K562 (cell line): Measurements from ENCODE around the gene IPO7. TPM values are rescaled to one million over a fixed set of nuclear protein-coding genes. Genes with fewer than 3 reads are reported as not detected.

ENCODE experiments used
- ATAC-seq: fragments of 200-7000 bp; cut with Tn5 transposase; 3 replicates; pipeline ENCODE4 v1.9.1; 2020; ENCODE audit warnings: moderate library complexity
- BruUV-seq: library from RNA; stranded (reverse); fragments of 400-500 nt; replicated peaks from 2 replicates; lab custom pipeline; 2021; lab: Mats Ljungman, UMichigan
- CTCF ChIA-PET: fragments of 300-600 bp; formaldehyde crosslinking; extraction: SDS; loops from one replicate; lab custom pipeline; 2021; ENCODE audit warnings: low intra/inter-chr PET ratio; lab: Yijun Ruan, JAX
- POLR2A ChIA-PET: fragments of 300-600, 350-650 bp; sonication (Branson Sonifier 250); formaldehyde crosslinking; extraction: SDS; loops from one replicate; lab custom pipeline; 2021; ENCODE audit warnings: antibody characterized with exemption, inconsistent platforms; lab: Yijun Ruan, JAX
- DNase-seq, 4 experiments: peaks; one replicate each; pipeline versions ENCODE4 v3.0.0 to v3.0.0-alpha.2; 2011 to 2018; ENCODE audit warnings: low spot score in 3 of 4, mixed read lengths in 3 of 4; ENCODE audit errors: extremely low read depth in 1 of 4
- FAIRE-seq: peaks from 2 replicates; lab custom pipeline; 2011; peaks lifted over from hg19 to GRCh38; lab: Jason Lieb, UNC
- H2AFZ ChIP-seq: 2 replicates; pipeline ENCODE4 v1.6.0; 2011; ENCODE audit warnings: low read depth, low read length, control low read depth, inconsistent platforms
- H3K27ac ChIP-seq: fragments of 200-600 bp; 3 replicates; pipeline ENCODE4 v1.8.0; 2011; ENCODE audit warnings: low read depth, mild to moderate bottlenecking, control low read depth, inconsistent platforms, low read length, moderate library complexity, mixed read lengths; ENCODE audit errors: extremely low read depth
- H3K27me3 ChIP-seq, 2 experiments: fragments of 300-600 bp in 1 of 2; 2 replicates in 1 of 2; 3 replicates in 1 of 2; pipeline versions ENCODE4 v1.6.0 to v1.8.0; 2011; ENCODE audit warnings: inconsistent platforms in 2 of 2, low read length in 2 of 2, mild to moderate bottlenecking in 1 of 2, mixed read lengths in 1 of 2, moderate library complexity in 1 of 2; ENCODE audit not compliant: control insufficient read depth in 2 of 2, insufficient read depth in 2 of 2
- H3K36me3 ChIP-seq: fragments of 300-600 bp; 3 replicates; pipeline ENCODE4 v1.8.0; 2011; ENCODE audit warnings: mild to moderate bottlenecking, low read length, inconsistent platforms; ENCODE audit not compliant: control insufficient read depth, insufficient read depth
- H3K4me1 ChIP-seq, 2 experiments: fragments of 200-600 bp in 1 of 2; replicated peaks in 1 of 2; 2 replicates in 1 of 2; 3 replicates in 1 of 2; pipeline versions ENCODE4 v1.5.1 to v1.8.0; 2011; ENCODE audit warnings: inconsistent platforms in 2 of 2, low read length in 2 of 2, mild to moderate bottlenecking in 1 of 2, mixed read lengths in 1 of 2, moderate library complexity in 1 of 2; ENCODE audit not compliant: control insufficient read depth in 2 of 2, insufficient read depth in 2 of 2
- H3K4me2 ChIP-seq: 2 replicates; pipeline ENCODE4 v1.6.1; 2011; ENCODE audit warnings: low read length, control low read depth, inconsistent platforms, mixed read lengths; ENCODE audit not compliant: insufficient read depth
- H3K4me3 ChIP-seq: fragments of 200-600 bp; sonication (generic), shearing (Covaris generic); 2 replicates; pipeline ENCODE4 v1.5.1; 2016; ENCODE audit warnings: control low read depth, inconsistent platforms
- H3K79me2 ChIP-seq: fragments of 200-600 bp; 3 replicates; pipeline ENCODE4 v1.8.0; 2011; ENCODE audit warnings: low read length, inconsistent platforms; ENCODE audit not compliant: control insufficient read depth, insufficient read depth
- H3K9ac ChIP-seq, 2 experiments: 2 replicates each; pipeline versions ENCODE4 v1.6.0 to v1.6.1; 2011; ENCODE audit warnings: low read depth in 2 of 2, low read length in 2 of 2, control low read depth in 1 of 2, inconsistent platforms in 1 of 2, mild to moderate bottlenecking in 1 of 2, mixed read lengths in 1 of 2; ENCODE audit not compliant: insufficient read depth in 1 of 2
- H3K9me1 ChIP-seq: one replicate; pipeline ENCODE4 v1.6.0; 2011; ENCODE audit warnings: inconsistent platforms, mild to moderate bottlenecking, low read length, moderate library complexity; ENCODE audit not compliant: control insufficient read depth, insufficient read depth
- H3K9me3 ChIP-seq: replicated peaks from 2 replicates; pipeline ENCODE4 v1.5.1; 2011; ENCODE audit warnings: low read depth, low read length, inconsistent platforms; ENCODE audit not compliant: control insufficient read depth, insufficient read depth
- H4K20me1 ChIP-seq: replicated peaks from 2 replicates; pipeline ENCODE4 v1.6.1; 2011; ENCODE audit warnings: low read length, inconsistent platforms, mixed read lengths; ENCODE audit not compliant: control insufficient read depth, insufficient read depth
- EGR1 ChIP-seq: fragments of 450-650 bp; conservative IDR thresholded peaks from 2 replicates; pipeline ENCODE4 v1.6.1; 2017; ENCODE audit warnings: mild to moderate bottlenecking
- LEF1 ChIP-seq: fragments of 450-650 bp; IDR thresholded peaks from 2 replicates; pipeline ENCODE4 v1.6.1; 2016; ENCODE audit warnings: mild to moderate bottlenecking
- MCM3 ChIP-seq: fragments of 450-650 bp; IDR thresholded peaks from 2 replicates; pipeline ENCODE4 v1.6.1; 2016
- NCOA6 ChIP-seq: fragments of 450-650 bp; IDR thresholded peaks from 2 replicates; pipeline ENCODE4 v1.6.1; 2017; ENCODE audit warnings: mild to moderate bottlenecking
- PHB2 ChIP-seq: fragments of 450-650 bp; IDR thresholded peaks from 2 replicates; pipeline ENCODE4 v1.6.1; 2017; ENCODE audit warnings: low read depth
- RAD51 ChIP-seq: fragments of 450-650 bp; IDR thresholded peaks from 2 replicates; pipeline ENCODE4 v1.7.1; 2016; ENCODE audit warnings: low read depth, mild to moderate bottlenecking, borderline replicate concordance
- RBM25 ChIP-seq: fragments of 200-400 bp; formaldehyde crosslinking; IDR thresholded peaks from 2 replicates; pipeline ENCODE4 v1.6.1; 2018; ENCODE audit warnings: low read length, low read depth, moderate library complexity; ENCODE audit not compliant: severe bottlenecking
- RCOR1 ChIP-seq, 2 experiments: IDR thresholded peaks; 2 replicates each; pipeline ENCODE4 v1.6.1; 2012; ENCODE audit warnings: low read depth in 2 of 2, low read length in 2 of 2, borderline replicate concordance in 1 of 2, improper control_type of control experiment in 1 of 2
- WHSC1 ChIP-seq: IDR thresholded peaks from one replicate; pipeline ENCODE4 v1.6.1; 2012; ENCODE audit warnings: low read length, control low read depth, inconsistent platforms
- ZNF444 ChIP-seq: fragments of 250-450 bp; sonication (Bioruptor Pico); IDR thresholded peaks from 2 replicates; pipeline ENCODE4 v1.4.0; 2020; ENCODE audit warnings: mild to moderate bottlenecking, moderate library complexity
- ZNF511 ChIP-seq: sonication (generic); formaldehyde crosslinking; IDR thresholded peaks from 2 replicates; pipeline ENCODE4 v1.8.0; 2022; ENCODE audit warnings: mild to moderate bottlenecking, missing genetic modification reagents
- ZNF583 ChIP-seq: fragments of 250-450 bp; sonication (Bioruptor Pico); IDR thresholded peaks from 2 replicates; pipeline ENCODE4 v1.4.0; 2020
- WGBS: fragments of 100-300 bp; shearing (Covaris generic); methylation state at CpG from one replicate; pipeline ENCODE4 v1.1.6; 2016; ENCODE audit warnings: low coverage, mixed read lengths; ENCODE audit not compliant: insufficient coverage; ENCODE audit errors: missing lambda C conversion rate; 5-methylcytosine and 5-hydroxymethylcytosine counted together
- in situ Hi-C: fragments of 300-500 bp; cut with MboI; formaldehyde crosslinking; loops from 4 replicates; pipeline ENCODE4 v1.15.0; 2018; ENCODE audit warnings: inconsistent platforms, mixed read lengths
- intact Hi-C: fragments of 100-400 bp; cut with micrococcal nuclease; formaldehyde crosslinking; loops from 2 replicates; pipeline ENCODE4 v1.14.2; 2022
- polyA plus RNA-seq, 8 experiments: library from polyadenylated mRNA; depleted of rRNA in 4 of 8; stranded (reverse) in 5 of 8; unstranded in 3 of 8; fragments of >200 nt; fragmentation: Nextera tagmentation in 2 of 8; fragmentation: Illumina TruSeq in 1 of 8; extraction: Ambion mirVana in 2 of 8; extraction: Trizol in 1 of 8; gene quantifications; 2 replicates each; pipeline versions ENCODE4 v1.2.1 to v1.2.3, GENCODE V29; 2011 to 2014; ENCODE audit warnings: inconsistent platforms in 1 of 8, missing spikeins in 1 of 8
- total RNA-seq, 7 experiments: library from RNA; depleted of rRNA in 6 of 7; stranded (reverse); fragments of >200 nt in 6 of 7; fragmentation: Illumina TruSeq in 2 of 7; extraction: Trizol in 2 of 7; gene quantifications; 2 replicates each; pipeline versions ENCODE4 v1.2.1 to v1.2.3, GENCODE V29; 2011 to 2021; ENCODE audit warnings: low replicate concordance in 1 of 7
- TF ChIP-seq, protein P1 (sequence below): fragments of 250-450 bp; sonication (Bioruptor Pico); IDR thresholded peaks from 2 replicates; pipeline ENCODE4 v1.8.0; 2021; ENCODE audit warnings: moderate library complexity, mild to moderate bottlenecking, inconsistent platforms
- TF ChIP-seq, protein P2 (sequence below): fragments of 250-450 bp; sonication (Bioruptor Pico); IDR thresholded peaks from 2 replicates; pipeline ENCODE4 v1.5.0; 2021; ENCODE audit warnings: mild to moderate bottlenecking, moderate library complexity
- TF ChIP-seq, protein P3 (sequence below): sonication (generic); formaldehyde crosslinking; IDR thresholded peaks from 2 replicates; pipeline ENCODE4 v1.8.1; 2023; ENCODE audit warnings: mild to moderate bottlenecking, missing genetic modification reagents

IPO7 gene
- total and polyA plus RNA-seq, 9 of the 15 experiments (the other 6 are each of a cell fraction or from before 2014, with no cell fraction given), result 23.6 to 138 (median 110) TPM

DNA sequence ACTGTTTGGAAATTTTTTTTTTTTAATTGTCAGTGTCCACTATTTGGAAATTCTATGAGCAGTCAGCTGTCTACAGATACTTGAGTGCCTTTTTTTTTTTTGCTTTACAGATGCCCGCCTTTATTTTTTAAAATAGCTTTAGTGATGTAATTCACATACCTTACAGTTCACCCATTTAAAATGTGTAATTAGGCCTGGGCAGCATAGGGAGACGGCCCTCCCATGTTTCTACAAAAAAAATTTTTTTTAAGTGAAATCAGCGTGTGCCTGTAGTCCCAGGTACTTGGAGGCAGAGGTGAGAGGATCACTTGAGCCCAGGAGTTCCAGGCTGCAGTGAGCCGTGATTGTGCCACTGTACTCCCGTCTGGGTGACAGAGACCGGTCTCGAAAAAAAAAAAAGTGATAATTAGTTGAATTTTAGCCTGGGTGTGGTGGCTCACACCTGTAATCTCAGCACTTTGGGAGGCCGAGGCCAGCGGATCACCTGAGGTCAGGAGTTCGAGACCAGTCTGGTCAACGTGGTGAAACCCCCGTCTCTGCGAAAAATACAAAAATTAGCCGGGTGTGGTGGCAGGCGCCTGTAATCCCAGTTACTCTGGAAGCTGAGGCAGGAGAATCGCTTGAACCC lies 77.8 kb downstream of the IPO7 start:
- H4K20me1 ChIP-seq, result no peaks in the 10 kb centered on the region
- H3K27me3 ChIP-seq, result no peaks in the 10 kb centered on the region
- BruUV-seq, result no TSS peak
- H3K4me3 ChIP-seq, result peak overlapping the region; percentile 79
- peaks cover 61% of the 10 kb centered on the region for H3K79me2 ChIP-seq
- H3K4me1 ChIP-seq, result peaks cover 13 to 15% of the 10 kb centered on the region in 2 experiments; a peak in 4 of 5 replicates
- in situ Hi-C loops, result no loop called here
- intact Hi-C loops, result loop anchor here (5.0 to 10.0 kb wide), 2 partner anchors 113 to 150 kb away; partner anchors contain the start of gene WEE1
- 0 out of 3 replicates have a peak, but pooled peaks cover 2% of the 10 kb centered on the region for H3K36me3 ChIP-seq
- no peaks in the 10 kb centered on the region for H3K9me3 ChIP-seq
- FAIRE-seq (no peak), ATAC-seq (no peak), DNase-seq (no peak)
- ChIA-PET POLR2A (interaction anchor here (0.6 to 4.6 kb wide), 11 partner anchors 12 to 842 kb away, joined by 3 to 45 read pairs (median 6); partner anchors contain the start of genes IPO7 and WEE1), CTCF (interaction anchor here (0.6 kb wide), 1 partner anchor 151 kb away, joined by 3 read pairs; no protein-coding TSS in a partner anchor)
- H3K9ac ChIP-seq, result peak overlapping the region; percentile 15 to 93; a peak in 3 of 4 replicates
- peak overlapping the region; percentile 74 for H3K4me2 ChIP-seq
- WGBS, result 57% methylated on average over 16 of the region's 16 CpGs
- peak overlapping the region; percentile 96 for H3K27ac ChIP-seq
- no peaks in the 10 kb centered on the region for H3K9me1 ChIP-seq
- H2AFZ ChIP-seq, result no peak overlapping the region
- TF ChIP-seq, protein P1, sequence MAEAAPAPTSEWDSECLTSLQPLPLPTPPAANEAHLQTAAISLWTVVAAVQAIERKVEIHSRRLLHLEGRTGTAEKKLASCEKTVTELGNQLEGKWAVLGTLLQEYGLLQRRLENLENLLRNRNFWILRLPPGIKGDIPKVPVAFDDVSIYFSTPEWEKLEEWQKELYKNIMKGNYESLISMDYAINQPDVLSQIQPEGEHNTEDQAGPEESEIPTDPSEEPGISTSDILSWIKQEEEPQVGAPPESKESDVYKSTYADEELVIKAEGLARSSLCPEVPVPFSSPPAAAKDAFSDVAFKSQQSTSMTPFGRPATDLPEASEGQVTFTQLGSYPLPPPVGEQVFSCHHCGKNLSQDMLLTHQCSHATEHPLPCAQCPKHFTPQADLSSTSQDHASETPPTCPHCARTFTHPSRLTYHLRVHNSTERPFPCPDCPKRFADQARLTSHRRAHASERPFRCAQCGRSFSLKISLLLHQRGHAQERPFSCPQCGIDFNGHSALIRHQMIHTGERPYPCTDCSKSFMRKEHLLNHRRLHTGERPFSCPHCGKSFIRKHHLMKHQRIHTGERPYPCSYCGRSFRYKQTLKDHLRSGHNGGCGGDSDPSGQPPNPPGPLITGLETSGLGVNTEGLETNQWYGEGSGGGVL, result no peak
- no peak for TF ChIP-seq ZNF583 (CRISPR knock-in tag)
- no peak for TF ChIP-seq EGR1
- TF ChIP-seq MCM3, result no peak
- TF ChIP-seq, protein P2, sequence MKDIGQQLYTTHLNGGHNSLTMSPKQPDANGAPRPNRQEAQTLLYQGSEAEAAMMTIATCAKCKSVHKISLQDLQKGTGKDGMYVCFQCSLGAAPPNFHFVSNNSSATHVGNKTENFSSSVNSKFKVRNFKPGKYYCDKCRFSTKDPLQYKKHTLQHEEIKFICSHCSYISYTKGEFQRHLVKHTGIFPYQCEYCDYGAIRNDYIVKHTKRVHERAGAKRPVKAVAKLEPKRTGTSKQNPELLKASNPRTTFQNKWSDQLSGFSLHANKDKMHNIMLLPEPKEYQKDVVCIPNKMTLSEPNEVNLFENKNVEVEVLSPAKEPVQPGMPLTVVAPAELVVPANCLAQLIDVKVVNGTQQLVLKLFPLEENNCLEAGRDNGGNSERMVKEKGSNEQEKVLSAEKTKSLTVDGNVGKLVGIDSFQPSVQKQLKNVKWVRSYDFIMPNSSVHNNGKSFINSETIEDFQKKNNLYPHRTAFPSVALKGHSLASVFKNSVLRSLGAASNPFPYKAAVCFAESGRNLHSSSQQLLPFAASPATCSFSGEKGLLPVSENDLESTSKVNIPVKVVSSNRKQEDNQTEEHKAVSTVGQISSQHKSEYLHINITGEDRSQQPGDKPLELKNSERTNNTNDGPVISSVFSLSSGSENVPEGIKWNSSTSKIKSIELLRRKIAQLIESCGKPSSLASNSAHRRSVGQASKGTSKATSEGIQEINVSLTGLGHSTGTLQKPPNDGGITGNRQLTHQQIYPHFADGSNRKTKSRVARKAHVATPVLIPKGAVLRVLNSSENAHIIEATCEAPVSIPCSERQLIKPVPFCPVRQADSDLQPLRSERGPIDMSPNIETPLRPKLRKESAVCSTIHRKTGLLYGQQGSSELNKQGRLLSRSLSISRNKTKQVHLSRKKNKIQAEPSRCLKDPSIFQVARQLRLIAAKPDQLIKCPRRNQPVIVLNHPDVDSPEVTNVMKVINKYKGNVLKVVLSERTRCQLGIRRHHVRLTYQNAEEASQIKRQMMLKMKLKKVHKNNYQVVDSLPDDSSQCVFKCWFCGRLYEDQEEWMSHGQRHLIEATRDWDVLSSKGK, result no peak
- peak; percentile 28 for TF ChIP-seq RBM25
- TF ChIP-seq RCOR1 (IDR thresholded peaks at IDR 0.05; ENCODE audit: borderline replicate concordance in 1 of 2, low read depth in 2 of 2, low read length in 2 of 2), result no peak
- TF ChIP-seq RAD51, result no peak
- TF ChIP-seq ZNF444 (CRISPR knock-in tag), result no peak
- TF ChIP-seq LEF1, result no peak
- TF ChIP-seq NCOA6, result no peak
- no peak for TF ChIP-seq ZNF511 (CRISPR knock-in tag)
- TF ChIP-seq WHSC1, result no peak
- TF ChIP-seq, protein P3, sequence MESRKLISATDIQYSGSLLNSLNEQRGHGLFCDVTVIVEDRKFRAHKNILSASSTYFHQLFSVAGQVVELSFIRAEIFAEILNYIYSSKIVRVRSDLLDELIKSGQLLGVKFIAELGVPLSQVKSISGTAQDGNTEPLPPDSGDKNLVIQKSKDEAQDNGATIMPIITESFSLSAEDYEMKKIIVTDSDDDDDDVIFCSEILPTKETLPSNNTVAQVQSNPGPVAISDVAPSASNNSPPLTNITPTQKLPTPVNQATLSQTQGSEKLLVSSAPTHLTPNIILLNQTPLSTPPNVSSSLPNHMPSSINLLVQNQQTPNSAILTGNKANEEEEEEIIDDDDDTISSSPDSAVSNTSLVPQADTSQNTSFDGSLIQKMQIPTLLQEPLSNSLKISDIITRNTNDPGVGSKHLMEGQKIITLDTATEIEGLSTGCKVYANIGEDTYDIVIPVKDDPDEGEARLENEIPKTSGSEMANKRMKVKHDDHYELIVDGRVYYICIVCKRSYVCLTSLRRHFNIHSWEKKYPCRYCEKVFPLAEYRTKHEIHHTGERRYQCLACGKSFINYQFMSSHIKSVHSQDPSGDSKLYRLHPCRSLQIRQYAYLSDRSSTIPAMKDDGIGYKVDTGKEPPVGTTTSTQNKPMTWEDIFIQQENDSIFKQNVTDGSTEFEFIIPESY (CRISPR knock-in tag), result 0 out of 2 replicates have a peak, but pooled peaks have one; percentile 7
- TF ChIP-seq PHB2, result no peak
